Gastrocnemius medialis (tissue), 4 donors: ENCODE data around the gene MFSD2A. TPM values are rescaled to one million over a fixed set of nuclear protein-coding genes. Genes with fewer than 3 reads are reported as not detected.

Experiments used
- ATAC-seq, 2 donors: fragments of 150-250 bp; one replicate each; pipeline ENCODE4 v1.9.1; 2016
- DNase-seq, 2 donors: peaks; one replicate each; pipeline ENCODE4 v3.0.0-alpha.2; 2019
- H3K27ac ChIP-seq, 4 donors: fragments of 200-600 bp; sonication (generic); 1 replicate in 1 of 4; 2 replicates in 3 of 4; pipeline ENCODE4 v1.5.1; 2016 to 2018; ENCODE audit warnings: mild to moderate bottlenecking in 2 of 4, moderate library complexity in 1 of 4
- H3K27me3 ChIP-seq, 3 donors: fragments of 200-600 bp; sonication (generic) in 2 of 3; 1 replicate in 1 of 3; 2 replicates in 2 of 3; pipeline versions ENCODE4 v1.5.1 to v1.6.0; 2016 to 2019; ENCODE audit warnings: mild to moderate bottlenecking in 1 of 3, moderate library complexity in 1 of 3
- H3K36me3 ChIP-seq, 2 donors: fragments of 200-600 bp; sonication (generic) in 1 of 2; one replicate each; pipeline ENCODE4 v1.5.1; 2017 to 2018
- H3K4me1 ChIP-seq, 2 donors: fragments of 200-600 bp; sonication (generic) in 1 of 2; one replicate each; pipeline ENCODE4 v1.5.1; 2016 to 2017; ENCODE audit warnings: mild to moderate bottlenecking in 2 of 2
- H3K4me3 ChIP-seq, 4 donors: fragments of 200-600 bp; sonication (generic) in 3 of 4; 1 replicate in 1 of 4; 2 replicates in 3 of 4; pipeline ENCODE4 v1.5.1; 2016 to 2019; ENCODE audit warnings: mild to moderate bottlenecking in 2 of 4
- H3K9me3 ChIP-seq, 3 donors: fragments of 200-600 bp; sonication (generic) in 2 of 3; 1 replicate in 1 of 3; 2 replicates in 2 of 3; pipeline ENCODE4 v1.5.1; 2016 to 2019
- CTCF ChIP-seq, 5 experiments: fragments of 450-650 bp in 3 of 5; fragments of 200-600 bp in 2 of 5; sonication (generic) in 2 of 5; IDR thresholded peaks in 4 of 5; conservative IDR thresholded peaks in 1 of 5; 1 replicate in 4 of 5; 2 replicates in 1 of 5; pipeline ENCODE4 v1.5.1; 2016 to 2019; ENCODE audit warnings: antibody characterized with exemption in 5 of 5, mild to moderate bottlenecking in 3 of 5, moderate library complexity in 3 of 5
- POLR2A ChIP-seq, 2 donors: fragments of 450-650 bp; IDR thresholded peaks; one replicate each; pipeline ENCODE4 v1.6.1; 2017; ENCODE audit warnings: antibody characterized with exemption in 2 of 2, mild to moderate bottlenecking in 2 of 2, moderate library complexity in 2 of 2
- in situ Hi-C, 4 donors: fragments of 200-750 bp; cut with MboI; loops; one replicate each; pipeline versions ENCODE4 v1.15.0 to v1.8.0; 2017; ENCODE audit warnings: low sequenced_read_pairs in 4 of 4
- intact Hi-C: fragments of 100-400 bp; cut with DNase I; formaldehyde crosslinking; loops from one replicate; pipeline ENCODE4 v1.15.1; 2023; ENCODE audit warnings: low total_unique reads
- total RNA-seq, 4 donors: library from RNA; depleted of rRNA; stranded (reverse); fragments of >200 nt; gene quantifications; one replicate each; pipeline versions ENCODE4 v1.1.0 to v1.2.3, GENCODE V29; 2016

The MFSD2A gene
- total RNA-seq, 4 donors from 2014 or later: 1.0 to 2.1 TPM; not detected in 2

DNA sequence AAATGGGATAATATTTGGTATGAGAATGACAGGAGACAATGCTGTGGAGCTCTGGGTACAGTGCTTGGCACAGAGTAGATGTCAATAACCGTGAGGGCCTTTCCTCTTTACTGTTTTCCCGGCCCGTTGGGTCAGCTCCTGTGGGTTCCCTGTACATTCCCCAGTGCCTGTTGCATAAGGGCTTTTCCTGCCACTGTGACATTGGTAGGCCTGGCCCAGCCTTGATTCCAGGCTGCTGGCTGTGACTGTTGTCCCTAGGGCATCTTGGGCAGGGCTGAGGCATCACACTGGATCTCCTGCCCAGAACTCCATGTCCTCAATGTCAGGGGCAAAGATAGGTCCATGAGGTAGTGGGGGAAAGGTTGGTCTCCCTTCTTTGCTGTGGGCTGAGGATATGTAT is 27.4 kb upstream of the MFSD2A start:
- no peak for ATAC-seq
- in situ Hi-C loops: loop anchor here in 2 of 4 donors (10.0 kb wide), 2 partner anchors 47 to 107 kb away; no protein-coding TSS in a partner anchor
- no peak for DNase-seq
- Histone ChIP-seq H3K4me1 (no peaks in the 10 kb centered on the region), H3K9me3 (no peaks in the 10 kb centered on the region), H3K27ac (no peak overlapping the region), H3K36me3 (no peaks in the 10 kb centered on the region), H3K4me3 (no peak overlapping the region), H3K27me3 (peaks cover 0 to 6% (median 1%) of the 10 kb centered on the region in 3 donors)
- TF ChIP-seq CTCF (IDR thresholded peaks at IDR 0.05 in 4 of 5, conservative IDR thresholded peaks at IDR 0.05 in 1 of 5) (no peak), POLR2A (IDR thresholded peaks at IDR 0.05) (no peak)
- intact Hi-C loops: no loop called here

GRCh38 chr1:39928809-39929587 is 25.9 kb upstream of the MFSD2A start:
- TF ChIP-seq POLR2A (IDR thresholded peaks at IDR 0.05): no peak
- TF ChIP-seq CTCF (IDR thresholded peaks at IDR 0.05 in 4 of 5, conservative IDR thresholded peaks at IDR 0.05 in 1 of 5): no peak
- H3K4me3 ChIP-seq: no peak overlapping the region
- H3K4me1 ChIP-seq: no peaks in the 10 kb centered on the region
- no peaks in the 10 kb centered on the region for H3K9me3 ChIP-seq
- intact Hi-C loops: no loop called here
- DNase-seq (no peak), ATAC-seq (no peak)
- no peaks in the 10 kb centered on the region for H3K27me3 ChIP-seq
- in situ Hi-C loops: loop anchor here in 2 of 4 donors (10.0 kb wide), 2 partner anchors 46 to 106 kb away; no protein-coding TSS in a partner anchor
- no peak overlapping the region for H3K27ac ChIP-seq
- H3K36me3 ChIP-seq: no peaks in the 10 kb centered on the region

- intact Hi-C loops: no loop called here
Measured at GRCh38 chr1:39933956-39934941, 20.7 kb upstream of the MFSD2A start.

More at GRCh38 chr1:39933956-39934941, 20.7 kb upstream of the MFSD2A start:
- TF ChIP-seq POLR2A (IDR thresholded peaks at IDR 0.05) (no peak), CTCF (IDR thresholded peaks at IDR 0.05 in 4 of 5, conservative IDR thresholded peaks at IDR 0.05 in 1 of 5) (no peak)
- H3K9me3 ChIP-seq: no peaks in the 10 kb centered on the region
- no peaks in the 10 kb centered on the region for H3K36me3 ChIP-seq
- no peak overlapping the region for H3K4me3 ChIP-seq
- H3K27ac ChIP-seq: peak overlapping the region in 3 of 4 donors; percentile 33 to 56 (median 41)
- DNase-seq (peak; percentile 64 to 77), ATAC-seq (peak; percentile 69 to 80)
- H3K27me3 ChIP-seq: no peaks in the 10 kb centered on the region
- in situ Hi-C loops: no loop called here
- no peaks in the 10 kb centered on the region for H3K4me1 ChIP-seq
